Lung microvascular endothelial cell (primary cell): ENCODE data around the gene GSTT2. TPM values are rescaled to one million over a fixed set of nuclear protein-coding genes. Genes with fewer than 3 reads are reported as not detected.
"Not testable (repeated sequence)": the region's sequence is repeated elsewhere in the genome, so short reads cannot be mapped to it uniquely, and the experiment has no call there.

ENCODE experiments used
- DNase-seq, 2 donors: peaks; one replicate each; pipeline versions ENCODE4 v3.0.0 to v3.0.0-alpha.2; 2010; ENCODE audit warnings: low read depth in 2 of 2
- total RNA-seq: library from RNA; depleted of rRNA; stranded (reverse); fragments of >200 nt; gene quantifications from 2 replicates; pipeline ENCODE4 v1.2.1, GENCODE V29; 2014

GSTT2 gene
- total RNA-seq: 0.20 TPM in 1 of 2 replicates, not detected in the other

DNA sequence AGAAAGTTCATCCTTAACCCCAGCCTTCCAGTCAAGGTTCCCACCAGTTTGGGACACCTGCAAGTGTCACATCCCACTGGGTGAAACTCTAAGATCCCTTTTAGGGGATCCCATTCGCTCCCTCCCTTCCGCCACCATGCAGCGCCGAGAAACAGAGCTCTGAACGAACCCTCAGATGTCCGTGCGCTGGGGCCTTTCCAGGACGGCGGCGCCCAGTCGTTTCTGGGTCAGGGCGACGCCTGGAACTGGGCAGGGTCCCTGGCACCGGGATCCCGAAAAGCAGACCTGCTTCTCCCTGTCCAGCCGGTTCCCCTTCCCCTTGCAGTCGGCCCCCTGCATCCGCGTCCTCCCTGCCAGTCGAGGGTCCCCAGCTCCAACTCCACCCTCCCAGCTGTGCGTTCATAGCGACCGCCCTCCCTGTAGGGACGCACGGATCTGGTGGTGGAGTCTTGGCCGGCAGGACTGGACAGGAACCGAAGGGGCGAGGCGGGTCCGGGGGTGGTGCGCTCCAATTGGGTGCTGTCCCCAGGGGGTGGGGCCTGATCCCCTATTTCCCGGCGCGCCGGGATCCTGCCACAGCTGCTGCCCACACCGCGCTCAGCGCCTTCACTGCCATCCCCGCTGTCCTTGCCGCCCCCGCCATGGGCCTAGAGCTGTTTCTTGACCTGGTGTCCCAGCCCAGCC is at the start of gene GSTT2:
GSTT2 (plus strand) TSS at position 578 of the 684 bp plus-strand sequence.
- DNase-seq: not testable (repeated sequence)

DNA sequence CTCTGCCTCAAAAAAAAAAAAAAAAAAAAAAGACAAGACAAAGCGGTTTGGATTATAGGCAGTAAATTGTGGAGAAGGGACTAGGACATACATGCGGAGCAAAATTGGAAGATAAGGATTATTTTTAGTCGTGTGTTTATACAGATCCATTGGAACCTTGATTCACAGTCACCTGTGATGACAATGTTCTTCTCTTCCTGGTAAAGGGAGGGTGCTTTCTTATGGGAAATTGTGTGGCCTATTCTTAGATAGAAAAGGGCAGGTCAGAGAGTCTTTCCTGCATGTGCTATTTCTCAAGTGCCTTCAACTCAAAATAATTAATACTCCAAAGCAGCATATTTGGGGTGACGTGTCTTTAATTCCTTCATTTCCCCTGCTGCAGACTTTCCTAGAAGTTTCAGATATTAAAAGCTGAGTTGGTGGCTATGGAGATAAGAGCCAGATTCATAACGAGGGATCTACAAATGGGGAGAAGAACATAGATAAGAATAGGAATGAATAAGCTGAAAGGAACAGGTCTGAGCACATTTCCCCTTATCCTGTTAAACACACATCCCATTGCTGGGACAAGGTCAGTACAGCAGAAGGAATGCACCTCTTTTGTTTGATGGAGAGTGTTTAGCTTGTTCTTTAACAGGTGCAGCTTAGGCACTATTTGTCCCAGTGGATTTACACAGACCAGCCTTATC is 41.5 kb upstream of the GSTT2 start:
- DNase-seq: peak in 1 of 2 donors; percentile 30

DNA sequence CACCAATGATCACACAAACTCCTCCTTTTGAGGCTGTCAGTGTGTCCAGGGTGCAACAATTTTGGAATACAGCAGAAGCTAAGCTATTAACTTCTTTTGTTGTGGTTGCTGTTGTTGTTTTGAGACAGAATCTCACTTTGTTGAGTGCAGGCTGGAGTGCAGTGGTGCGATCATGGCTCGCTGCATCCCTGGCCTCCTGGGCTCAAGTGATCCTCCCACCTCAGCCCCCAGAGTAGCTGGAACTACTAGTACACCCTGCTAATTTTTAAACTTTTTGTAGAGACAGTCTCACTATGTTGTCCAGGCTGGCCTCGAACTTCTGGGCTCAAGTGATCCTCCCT is 40.9 kb upstream of the GSTT2 start:
- DNase-seq: no peak

DNA sequence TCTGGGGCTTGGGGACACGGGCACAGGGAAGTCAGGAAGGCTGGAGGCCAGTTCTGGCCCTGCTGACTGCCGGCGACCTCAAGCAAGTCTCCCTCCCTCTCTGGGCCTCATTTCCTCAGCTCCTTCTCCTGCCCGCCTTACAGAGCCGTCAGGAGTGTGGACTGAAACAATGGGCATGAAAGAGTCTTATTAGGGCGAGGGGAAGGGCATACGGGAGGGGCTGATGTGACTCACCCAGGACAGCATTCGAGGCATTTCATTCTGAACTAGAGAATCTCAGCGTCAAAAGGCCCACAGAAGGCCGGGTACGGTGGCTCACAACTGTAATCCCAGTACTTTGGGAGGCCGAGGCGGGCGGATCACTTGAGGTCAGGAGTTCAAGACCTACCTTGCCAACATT is 39.8 kb upstream of the GSTT2 start:
- DNase-seq: not testable (repeated sequence)

DNA sequence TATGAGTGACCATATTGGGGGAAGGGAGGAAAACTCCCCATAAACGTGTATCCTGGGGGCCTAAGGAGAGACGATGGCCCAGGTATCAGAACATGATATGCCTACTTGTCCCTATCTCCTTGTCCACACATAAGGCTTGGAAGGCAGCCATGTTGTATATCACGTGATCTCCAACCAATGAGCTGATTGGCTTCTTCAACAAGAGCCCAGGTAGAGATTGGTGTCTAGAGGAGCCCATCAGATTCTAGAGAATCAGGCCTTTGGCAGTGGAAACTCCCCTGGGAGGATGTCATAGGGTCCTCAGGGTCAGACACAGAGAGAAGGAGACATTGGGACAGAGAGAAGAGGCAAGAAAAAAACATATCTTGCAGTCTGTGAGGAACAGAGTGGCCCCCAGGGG is 32.5 kb upstream of the GSTT2 start:
- not testable (repeated sequence) for DNase-seq

DNA sequence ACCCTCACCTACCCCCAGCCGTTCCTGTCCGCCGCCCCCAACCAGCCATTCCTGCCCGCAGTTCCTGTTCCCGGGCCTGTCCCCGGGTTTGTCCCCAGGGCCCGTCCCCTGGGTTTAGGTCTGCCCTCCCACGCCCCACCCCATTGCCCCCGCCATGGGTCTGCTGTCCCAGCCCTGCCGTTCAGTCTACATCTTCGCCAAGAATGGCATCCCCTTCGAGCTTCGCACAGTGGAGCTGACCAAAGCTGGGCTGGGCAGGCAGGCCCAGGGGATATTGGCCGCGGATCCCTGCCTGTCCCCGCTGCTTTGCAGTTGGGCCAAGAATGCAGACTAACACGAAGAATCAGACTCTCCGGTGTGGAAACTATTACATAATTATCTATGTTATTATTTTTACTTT is 30.2 kb upstream of the GSTT2 start:
- DNase-seq: not testable (repeated sequence)

DNA sequence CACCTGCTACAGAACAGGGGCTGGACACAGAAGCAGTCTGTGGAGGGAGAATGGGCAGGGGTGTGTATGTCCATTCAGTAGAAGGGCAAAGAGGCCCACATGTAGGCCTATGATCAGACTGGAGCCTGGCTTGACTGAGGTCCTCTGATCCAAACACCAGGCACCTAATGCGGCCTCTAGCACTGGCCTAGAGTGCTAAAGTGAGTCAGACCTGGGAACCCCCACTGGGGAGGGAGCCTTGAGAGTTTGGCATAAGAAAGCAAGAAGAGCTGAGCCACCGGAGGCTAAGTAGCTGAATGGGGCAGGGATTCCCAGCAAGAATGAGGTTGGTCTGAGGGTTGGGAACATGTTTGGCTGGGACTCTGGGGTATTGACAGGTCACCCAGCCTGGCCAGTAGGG is 28.6 kb upstream of the GSTT2 start:
- DNase-seq: peak in 1 of 2 donors; percentile 21

DNA sequence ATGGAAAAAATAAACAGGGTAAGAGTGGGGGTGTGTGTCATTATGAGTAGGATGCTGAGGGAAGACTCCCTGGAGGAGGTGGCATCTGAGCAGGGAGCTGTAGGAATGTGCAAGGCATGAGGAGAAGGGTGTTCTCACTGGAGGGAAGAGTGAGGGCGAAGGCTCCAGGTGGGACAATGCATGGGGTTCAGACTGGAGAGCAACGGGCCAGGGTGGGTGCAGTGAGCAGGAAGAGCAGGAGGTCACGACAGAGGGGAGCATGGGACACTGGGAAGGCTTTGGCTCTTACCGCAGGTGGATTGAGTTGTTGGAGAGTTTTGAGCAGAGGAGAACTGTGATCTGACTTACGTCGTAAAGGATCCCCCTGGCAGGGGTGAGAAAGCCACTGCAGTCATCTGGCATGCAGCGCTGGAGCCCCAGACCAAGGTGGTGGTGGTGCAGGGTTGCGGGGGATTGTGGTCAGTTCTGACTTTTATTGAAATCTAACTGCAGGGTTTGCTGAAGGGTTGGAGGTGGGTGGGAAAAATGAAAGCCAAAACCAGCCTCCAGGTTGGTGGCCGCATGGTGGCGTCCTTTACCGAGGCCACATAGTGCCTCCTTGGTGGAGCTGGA is 27.0 kb upstream of the GSTT2 start:
- DNase-seq: not testable (repeated sequence)

DNA sequence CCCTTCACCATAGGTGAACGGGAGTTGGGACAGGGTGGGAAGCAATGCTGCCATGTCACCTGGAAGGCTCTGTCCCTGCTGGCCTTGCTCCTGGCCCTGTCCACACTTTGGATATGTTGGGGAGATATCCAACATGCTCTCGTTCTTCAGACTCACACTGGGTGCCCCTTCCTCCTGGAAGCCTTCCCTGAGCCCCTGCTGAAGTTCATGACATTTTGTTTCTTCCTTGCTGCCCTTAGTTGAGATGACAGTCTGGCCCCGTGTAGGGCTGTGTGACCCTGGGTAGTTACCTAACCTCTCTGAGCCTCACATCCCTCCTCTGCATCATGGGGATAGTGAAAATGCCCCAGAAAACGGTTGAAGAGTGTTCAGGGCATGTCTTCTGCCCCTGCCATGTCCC is 26.4 kb upstream of the GSTT2 start:
- DNase-seq: not testable (repeated sequence)

DNA sequence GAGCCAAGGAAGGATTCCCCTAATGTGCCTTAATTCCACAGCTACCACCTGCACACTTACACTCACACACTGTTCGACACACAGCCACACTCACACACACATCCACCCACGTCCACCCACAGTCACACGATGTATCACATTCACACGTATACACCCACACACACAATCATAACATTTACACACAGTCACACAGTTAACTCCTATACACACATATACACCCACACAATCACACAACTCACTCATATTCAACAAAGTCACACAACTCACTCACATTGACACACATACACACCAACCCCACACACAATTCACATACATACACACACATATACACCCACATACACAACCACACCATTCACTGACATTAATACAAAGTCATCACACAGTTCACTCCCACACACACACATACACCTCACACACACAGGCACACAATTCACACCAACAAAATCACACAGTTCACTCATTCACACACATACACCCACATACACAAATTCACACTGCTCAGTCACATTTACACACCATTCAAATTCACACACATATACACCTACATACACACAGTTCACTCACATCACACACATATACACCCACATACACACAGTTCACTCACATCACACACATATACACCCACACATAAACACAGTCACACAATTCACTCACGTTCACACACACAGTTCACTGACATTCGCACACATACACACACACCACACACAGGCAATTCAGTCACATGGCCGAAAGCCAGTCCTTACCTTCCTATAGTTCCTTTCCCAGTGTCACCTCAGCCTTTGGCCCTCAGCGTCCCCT is 25.5 kb upstream of the GSTT2 start:
- DNase-seq: not testable (repeated sequence)

DNA sequence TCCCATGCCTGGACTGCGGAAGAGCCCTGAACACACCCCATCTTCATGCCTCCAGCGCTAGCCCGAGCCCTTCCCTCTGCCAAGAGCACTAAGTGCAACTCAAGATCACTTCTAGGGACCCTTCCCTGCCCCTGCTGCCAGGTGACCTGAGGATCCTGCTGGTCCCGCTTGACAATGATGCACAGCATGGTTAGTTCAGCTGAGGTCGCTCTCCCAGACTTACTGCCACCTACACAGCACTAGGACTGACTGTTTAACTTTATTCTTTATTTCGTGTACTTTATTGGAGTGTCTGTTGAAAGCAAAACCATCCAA is 25.0 kb upstream of the GSTT2 start:
- DNase-seq: not testable (repeated sequence)

DNA sequence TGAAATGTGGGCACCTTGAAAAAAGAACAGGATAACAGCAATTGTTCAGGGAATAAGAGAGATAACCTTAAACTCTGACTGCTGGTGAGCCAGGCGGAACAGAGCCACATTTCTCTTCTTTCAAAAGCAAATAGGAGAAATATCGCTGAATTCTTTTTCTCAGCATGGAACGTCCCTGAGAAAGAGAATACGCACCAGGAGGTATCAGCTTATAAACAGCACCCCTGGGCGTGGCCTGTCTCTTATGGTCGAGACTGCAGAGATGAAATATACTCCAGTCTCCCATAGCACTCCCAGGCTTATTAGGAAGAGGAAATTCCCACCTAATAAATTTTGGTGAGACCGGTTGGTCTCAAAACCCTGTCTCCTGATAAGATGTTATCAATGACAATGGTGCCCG is 24.0 kb upstream of the GSTT2 start:
- DNase-seq: not testable (repeated sequence)

DNA sequence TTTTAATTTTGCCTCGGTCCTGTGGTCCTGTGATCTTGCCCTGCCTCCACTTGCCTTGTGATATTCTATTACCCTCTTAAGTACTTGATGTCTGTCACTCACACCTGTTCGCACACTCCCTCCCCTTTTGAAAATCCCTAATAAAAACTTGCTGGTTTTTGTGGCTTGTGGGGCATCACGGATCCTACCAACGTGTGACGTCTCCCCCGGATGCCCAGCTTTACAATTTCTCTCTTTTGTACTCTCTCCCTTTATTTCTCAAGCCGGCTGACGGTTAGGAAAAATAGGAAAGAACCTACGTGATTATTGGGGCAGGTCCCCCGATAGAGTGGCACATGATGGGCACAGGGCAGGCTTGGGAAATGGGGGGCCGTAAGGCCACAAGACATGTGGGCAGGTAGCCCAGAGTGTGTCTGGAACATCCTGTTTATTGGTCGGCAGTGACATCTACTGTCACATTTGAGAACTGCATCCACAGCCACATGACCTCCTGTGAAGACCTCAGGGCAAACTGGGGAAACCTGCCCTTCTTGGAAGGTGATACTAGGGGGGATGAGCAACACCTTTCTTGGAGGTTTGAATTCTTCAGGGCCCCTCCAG is 23.5 kb upstream of the GSTT2 start:
- peak; percentile 76 to 80 for DNase-seq

DNA sequence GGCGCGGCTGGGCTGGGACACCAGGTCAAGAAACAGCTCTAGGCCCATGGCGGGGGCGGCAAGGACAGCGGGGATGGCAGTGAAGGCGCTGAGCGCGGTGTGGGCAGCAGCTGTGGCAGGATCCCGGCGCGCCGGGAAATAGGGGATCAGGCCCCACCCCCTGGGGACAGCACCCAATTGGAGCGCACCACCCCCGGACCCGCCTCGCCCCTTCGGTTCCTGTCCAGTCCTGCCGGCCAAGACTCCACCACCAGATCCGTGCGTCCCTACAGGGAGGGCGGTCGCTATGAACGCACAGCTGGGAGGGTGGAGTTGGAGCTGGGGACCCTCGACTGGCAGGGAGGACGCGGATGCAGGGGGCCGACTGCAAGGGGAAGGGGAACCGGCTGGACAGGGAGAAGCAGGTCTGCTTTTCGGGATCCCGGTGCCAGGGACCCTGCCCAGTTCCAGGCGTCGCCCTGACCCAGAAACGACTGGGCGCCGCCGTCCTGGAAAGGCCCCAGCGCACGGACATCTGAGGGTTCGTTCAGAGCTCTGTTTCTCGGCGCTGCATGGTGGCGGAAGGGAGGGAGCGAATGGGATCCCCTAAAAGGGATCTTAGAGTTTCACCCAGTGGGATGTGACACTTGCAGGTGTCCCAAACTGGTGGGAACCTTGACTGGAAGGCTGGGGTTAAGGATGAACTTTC is 18.7 kb upstream of the GSTT2 start, which contains the start of gene GSTT2B:
GSTT2B (minus strand) TSS at position 112 of the 688 bp plus-strand sequence; CDS start at position 48, 64 bp downstream.
- DNase-seq: not testable (repeated sequence)

DNA sequence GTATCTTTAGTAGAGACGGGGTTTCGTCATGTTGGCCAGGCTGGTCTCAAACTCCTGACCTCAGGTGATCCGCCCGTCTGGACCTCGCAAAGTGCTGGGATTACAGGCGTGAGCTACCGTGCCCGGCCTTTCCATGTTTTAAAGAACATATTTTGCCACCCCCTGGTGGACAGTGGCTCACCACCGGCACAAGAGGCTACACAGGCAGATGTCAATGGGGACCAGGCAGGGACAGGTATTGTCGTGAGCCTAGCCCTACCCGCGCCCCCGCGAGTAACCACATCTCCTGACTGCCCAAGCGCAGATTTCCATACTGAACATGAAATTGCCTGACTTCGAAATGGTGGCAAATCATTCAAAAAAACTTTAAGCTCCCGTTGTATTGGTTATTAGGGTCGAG is 13.8 kb upstream of the GSTT2 start:
- not testable (repeated sequence) for DNase-seq

DNA sequence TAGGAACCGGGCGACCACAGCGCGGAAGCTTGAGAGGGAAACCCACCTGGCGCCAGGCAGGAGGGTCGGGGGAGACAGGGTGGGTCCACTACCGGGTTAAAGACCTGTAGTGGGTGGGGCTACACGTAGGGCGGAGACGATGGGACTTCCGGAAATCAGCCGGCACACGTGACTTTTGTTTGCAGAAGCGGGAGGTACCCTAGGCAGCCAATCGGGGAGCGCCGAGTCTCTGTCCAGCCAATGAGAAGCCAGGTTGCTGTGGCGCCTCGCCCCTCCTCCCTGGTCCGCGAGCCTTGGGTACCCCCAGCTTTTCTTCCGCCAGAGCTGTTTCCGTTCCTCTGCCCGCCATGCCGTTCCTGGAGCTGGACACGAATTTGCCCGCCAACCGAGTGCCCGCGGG is 13.4 kb upstream of the GSTT2 start, which contains the start of gene DDTL:
DDTL (plus strand) TSS at position 321 of the 400 bp plus-strand sequence; CDS start at position 348, 27 bp downstream.
- DNase-seq: not testable (repeated sequence)

DNA sequence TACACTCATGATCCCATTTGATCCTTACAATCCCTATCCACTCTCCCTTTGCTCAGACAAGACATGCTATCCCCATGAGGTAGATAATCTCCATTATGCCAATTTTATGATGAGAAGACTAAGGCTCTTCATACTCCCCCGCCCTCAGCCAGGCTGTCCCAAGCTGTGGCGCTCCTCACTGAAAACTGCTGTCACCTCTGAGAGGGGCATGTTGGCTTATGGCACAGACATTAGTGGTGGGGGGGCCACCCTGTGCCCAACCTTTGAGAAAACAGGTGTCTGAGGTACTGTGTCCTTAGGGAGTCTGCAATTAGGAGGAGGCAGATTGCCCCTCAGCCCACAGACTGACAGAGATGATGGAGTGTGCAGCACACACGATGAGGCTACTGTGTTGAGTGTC is 10.9 kb upstream of the GSTT2 start:
- DNase-seq: no peak

DNA sequence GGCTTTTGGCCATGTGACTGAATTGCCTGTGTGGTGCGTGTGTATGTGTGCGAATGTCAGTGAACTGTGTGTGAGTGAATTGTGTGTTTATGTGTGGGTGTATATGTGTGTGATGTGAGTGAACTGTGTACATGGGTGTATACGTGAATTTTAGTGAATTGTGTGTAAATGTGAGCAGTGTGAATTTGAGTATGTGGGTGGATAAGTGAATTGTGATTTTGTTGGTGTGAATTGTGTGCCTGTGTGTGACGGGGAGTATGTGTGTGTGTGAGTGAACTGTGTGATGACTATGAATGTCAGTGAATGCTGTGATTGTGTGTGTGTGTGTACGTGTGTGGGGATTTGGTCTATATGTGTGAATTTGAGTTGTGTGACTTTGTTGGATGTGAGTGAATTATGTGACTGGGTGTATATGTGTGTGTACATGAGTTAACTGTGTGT is 9.7 kb upstream of the GSTT2 start:
- no peak for DNase-seq

DNA sequence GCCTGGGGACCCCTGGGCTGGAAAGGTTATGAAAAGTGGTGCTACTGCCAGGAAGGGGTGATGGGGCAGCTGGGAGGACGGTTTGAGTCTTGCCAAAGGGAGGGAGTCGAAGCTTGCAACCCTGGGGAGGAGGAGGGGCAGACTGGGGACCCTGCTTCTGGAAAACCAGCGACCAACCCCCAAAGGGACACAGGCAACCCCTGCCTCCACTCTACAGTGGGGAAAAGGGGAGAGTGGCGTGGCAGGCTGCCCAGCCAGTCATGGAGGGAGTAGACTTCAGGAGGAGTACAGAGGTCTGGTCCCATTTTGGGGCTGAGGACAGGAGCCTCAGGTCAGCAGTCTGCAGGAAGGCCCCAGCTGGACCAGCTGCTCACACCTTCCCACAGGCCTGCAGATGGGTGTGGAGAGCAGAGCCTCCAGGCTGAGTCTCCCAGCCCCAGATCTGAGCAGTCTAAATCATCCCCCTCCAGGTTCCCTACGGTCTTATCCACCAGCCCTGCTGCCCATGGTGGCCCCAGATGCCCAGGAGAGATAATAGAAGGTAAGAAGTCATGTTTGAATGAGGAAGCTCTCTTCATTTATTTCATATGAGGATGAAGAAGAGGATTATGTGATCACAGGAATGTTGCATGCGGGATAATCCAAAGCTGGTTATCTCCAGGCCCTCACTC is 9.0 kb upstream of the GSTT2 start:
- no peak for DNase-seq

DNA sequence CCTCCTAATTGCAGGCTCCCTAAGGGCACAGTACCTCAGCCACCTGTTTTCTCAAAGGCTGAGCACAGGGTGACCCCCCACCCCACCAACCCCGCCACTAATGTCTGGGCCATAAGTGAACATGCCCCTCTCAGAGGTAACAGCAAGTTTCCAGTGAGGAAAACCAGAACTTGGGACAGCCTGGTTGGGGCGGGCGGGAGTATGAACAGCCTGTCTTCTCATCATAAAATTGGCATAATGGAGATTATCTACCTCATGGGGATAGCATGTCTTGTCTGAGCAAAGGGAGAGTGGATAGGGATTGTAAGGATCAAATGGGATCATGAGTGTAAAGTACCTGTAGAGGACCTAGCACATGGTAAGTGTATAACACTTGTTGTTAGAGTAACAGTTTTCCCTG is 8.0 kb upstream of the GSTT2 start:
- DNase-seq: not testable (repeated sequence)
